Nucleus accumbens (tissue), 56 donors: ENCODE results near the gene ZNRF3.
"Not testable (repeated sequence)": the region's sequence is repeated elsewhere in the genome, so short reads cannot be mapped to it uniquely, and the experiment has no call there.

Experiments used
- DNase-seq, 56 donors: peaks; one replicate each; lab custom pipeline; 2025; lab: John Stamatoyannopoulos, UW

Gene ZNRF3

DNA sequence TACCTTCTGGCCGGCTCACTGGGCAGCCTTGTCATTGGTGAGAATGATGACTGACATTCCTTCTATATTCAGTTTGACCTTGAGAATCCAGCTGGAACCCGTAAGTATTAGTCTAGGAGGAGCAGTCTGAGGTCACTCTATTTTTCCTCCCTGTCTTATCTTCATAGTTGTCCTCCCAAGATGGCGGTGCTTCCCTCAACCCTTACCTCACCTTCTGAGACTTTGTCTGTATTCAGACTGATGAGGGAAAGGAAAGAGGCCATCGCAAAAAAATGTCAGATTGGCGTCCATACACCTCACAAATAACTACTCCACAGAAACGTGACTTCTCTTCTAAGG, 195.5 kb downstream of the ZNRF3 start:
- no peak for DNase-seq

DNA sequence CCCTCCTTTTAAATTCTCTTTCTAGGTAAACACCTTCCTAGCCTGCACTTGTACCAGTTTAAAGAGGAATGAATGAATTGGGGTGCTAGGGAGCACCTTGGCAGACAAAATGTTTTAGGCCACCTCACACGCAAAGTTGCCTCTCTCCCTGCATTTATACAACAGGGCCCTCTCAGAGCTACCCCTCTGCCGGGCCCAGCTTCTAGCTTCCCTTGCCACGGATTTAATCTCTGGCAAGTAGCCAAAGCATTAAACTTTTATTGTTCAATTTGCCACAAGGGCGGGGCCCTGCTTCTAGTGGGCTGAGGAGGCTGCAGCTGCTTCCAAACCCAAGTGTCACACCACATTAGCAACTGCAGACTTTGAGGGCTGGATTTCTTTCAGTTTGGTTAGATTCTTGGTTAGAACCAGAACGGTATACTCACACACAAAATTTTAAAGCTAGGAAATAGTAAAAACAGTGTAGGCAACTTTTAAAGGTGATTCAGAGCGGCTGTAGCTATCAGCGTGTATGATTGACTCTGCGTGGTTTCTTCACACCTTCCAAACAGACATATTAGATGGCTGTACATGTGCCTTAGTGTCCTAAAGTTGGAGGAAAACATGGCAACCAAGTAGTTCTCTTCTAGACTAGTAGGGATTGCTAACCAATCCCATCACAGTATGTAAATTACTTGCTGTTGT, 196.0 kb downstream of the ZNRF3 start:
- peak in 1 of 56 donors; percentile 5 for DNase-seq

DNA sequence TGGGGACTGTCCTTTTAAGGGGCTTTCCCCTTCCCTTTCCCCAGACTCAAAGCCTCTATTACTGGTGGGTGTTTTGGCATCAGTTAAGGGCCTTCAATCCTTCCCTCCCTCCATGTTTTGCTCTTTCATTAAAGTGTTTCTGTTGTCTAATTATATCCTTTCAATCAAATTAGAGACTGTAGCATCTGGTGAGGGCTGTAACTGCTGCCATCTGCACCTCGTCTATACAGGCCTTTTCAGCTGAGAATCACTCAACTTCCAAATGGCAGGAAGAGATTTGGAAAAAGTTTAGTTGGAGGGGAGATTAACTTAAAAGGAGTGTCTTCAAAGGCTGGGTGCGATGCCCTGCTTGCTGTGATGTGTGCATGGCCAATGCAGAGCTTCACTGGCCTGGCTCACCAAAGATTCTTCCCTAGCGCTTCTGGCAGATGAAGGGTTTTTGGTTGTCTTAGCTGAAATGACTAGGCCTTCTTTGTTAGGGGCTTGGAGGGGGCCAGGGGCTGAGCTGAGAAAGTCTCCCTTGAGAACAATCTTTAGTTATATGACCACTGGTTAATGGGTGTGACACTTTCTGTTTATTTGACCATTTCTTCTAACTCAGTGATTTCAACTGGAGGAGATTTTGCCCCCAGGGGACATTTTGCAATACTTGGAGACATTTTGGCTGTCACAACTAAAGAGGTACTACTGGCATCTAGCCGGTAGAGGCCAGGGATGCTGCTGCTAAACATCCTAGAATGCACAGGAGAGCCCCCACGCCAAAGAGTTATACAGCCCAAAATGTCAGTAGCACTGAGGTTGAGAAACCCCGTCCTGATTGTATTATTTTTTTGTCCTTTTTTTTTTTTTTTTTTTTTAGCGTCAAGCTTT, 197.0 kb downstream of the ZNRF3 start:
- no peak for DNase-seq

DNA sequence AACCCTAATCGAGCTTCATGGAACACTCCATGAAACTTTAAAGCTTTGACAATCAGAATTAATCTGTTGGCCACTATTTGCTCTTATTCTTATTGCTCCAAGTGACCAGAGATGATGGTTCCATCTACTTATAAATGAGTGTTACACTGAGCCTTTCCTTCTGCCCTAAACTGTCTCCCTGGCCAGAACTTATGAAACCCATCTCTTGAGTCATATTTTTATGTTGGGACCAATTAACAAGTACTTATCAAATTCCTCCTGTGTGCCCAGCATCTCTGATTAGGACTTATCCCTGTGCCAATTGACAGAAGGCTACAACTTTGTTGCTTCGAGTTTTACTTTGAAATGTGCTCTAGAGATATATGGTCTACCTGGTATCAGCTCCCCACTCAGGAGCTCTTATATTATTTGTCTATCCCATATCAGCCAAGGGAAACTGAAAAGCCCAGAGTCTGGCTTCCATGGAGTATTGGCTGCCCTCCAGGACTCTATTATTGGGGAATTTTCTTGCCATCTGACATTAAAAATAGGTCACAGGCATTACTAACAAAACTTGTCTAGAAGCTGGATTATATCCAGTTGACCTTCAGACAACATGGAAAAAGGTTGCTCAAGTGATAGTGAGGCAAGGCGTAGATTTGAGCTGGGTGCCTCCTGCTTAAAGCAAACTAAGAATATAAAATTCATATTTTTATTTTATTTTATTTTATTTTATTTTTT, 198.3 kb downstream of the ZNRF3 start:
- no peak for DNase-seq

DNA sequence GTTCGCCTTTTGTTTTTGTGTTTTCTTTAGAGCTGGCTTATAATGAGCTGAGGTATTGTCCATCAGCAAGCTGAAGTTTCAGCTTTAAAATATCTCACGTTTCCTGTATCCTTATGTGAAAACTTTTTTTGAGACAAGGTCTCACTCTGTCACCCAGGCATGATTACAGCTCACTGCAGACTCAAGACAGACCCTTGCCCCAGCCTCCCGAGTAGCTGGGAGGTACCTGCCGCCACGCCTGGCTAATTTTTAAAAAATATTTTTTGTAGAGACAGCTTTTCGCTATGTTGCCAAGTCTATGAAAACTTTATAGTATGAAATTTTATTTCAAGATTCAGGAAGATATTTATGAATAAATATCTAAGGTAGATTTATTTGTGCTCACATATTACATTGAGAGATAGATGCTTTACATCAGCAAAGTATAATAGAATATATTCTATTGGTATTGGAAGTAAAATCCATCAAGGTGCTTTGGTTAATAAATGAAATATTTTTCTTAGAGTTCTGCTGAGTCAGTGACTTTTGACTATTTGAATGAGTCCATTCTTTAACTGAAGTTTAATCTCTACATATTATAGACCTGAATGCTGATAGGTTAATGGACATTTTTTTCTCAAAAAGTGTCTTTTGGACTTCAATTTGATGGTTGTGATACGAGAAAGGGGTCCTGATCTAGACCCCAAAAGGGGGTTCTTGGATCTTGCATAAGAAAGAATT, 199.6 kb downstream of the ZNRF3 start:
- no peak for DNase-seq

DNA sequence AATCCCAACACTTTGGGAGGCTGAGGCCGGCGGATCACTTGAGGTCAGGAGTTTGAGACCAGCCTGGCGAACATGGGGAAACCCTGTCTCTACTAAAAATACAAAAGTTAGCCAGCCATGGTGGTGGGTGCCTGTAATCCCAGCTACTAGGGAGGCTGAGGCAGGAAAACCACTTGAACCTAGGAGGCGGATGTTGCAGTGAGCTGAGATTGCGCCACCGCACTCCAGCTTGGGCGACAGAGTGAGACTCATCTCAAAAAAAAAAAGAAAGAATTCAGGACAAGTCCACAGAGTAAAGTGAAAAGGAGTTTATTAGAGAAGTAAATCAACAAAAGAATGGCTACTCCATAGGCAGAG, 200.2 kb downstream of the ZNRF3 start:
- not testable (repeated sequence) for DNase-seq

DNA sequence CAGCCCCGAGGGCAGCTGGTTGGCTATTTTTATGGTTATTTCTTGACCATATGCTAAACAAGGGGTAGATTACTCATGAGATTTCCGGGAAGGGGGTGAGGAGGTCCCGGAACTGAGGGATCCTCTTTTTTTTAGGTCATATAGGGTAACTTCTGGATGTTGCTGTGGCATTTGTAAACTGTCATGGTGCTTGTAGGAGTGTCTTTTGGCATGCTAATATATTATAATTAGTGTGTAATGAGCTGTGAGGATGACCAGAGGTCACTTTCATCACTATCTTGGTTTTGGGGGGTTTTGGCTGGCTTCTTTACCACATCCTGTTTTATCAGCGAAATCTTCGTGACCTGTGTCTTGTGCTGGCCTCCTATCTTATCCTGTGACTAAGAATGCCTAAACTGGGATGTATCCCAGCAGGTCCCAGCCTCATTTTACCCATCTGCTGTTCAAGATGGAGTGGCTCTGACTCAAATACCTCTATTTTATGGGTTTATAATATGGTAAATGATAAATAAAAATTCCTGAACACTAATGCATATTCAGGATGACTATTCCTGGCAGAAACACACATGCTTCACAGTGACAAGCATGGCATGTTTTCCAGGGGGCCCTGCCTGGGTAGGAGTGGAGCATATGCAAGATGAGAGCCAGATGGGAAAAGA, 200.7 kb downstream of the ZNRF3 start:
- no peak for DNase-seq

DNA sequence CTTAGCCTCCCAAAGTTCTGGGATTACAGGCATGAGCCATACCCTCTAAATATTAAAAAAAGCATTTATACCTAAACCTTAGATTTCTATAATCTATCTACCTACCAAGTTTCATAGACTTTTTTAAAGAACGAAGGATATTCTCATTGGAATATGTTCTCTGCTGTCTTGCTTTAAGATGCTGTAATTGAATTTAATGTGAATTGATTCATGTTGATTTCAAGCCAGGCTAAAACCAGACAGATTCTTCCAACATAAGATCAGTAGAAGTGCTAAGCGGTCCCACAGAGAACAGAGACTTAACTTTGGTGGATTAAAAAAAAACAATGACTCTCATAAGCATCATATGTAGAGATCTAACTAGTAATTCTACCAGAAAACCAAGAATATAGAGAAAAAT, 203.6 kb downstream of the ZNRF3 start:
- DNase-seq, result no peak

DNA sequence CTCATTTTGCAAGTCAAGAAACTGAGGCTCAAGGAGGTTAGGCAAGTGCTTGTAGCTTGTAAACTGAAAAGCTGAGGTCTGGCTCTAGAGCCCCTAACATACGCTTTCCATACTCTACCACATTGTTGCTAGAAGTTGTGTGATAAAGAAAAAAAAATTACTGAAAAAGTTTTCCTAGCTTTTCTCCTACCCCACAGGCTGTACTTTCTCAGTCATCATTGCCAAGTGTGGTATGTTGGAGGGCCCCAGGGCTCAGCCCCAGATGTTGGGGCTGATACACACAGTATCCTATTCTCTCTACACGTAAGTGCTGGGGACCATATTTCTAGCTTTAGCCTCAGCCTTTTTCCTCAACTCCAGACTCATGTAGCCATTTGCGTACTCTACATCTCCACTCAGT, 205.4 kb downstream of the ZNRF3 start:
- DNase-seq, result no peak

DNA sequence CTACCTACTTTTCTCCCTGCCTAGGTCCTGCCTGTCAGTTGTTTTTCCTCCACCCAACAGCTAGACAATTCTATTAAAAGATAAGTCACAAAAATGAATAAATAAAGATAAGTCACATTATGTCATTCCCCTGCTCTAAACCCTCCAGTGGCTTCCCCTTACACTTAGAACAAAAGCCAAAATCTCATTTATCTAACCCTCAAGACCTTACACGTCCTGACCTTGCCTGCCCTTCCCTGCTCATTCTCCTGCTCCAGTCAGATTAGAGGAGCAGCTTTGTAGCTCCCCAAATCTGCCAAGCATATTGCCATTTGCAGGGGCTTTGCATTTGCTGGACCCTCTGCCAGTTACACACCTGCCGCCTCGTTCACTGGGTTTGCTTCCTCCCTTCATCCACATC, 206.1 kb downstream of the ZNRF3 start:
- no peak for DNase-seq

DNA sequence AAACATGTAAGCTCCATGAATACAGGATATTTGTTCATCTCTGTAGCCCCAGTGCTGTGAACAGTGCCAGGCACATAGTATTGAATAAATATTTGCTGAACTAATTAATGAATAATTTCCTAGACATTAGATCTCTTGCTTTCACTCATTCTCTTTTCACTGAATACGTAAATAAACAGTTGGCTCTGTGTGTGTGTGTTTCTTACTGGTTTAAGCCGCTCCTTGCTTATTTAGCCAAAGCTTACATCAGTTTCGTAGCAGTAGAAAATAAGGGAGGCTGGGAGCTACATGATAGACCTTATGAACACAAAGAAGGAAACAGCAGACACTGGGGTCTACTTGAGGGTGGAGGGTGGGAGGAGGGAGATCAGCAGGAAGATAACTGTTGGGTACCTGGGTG, 206.7 kb downstream of the ZNRF3 start:
- no peak for DNase-seq

DNA sequence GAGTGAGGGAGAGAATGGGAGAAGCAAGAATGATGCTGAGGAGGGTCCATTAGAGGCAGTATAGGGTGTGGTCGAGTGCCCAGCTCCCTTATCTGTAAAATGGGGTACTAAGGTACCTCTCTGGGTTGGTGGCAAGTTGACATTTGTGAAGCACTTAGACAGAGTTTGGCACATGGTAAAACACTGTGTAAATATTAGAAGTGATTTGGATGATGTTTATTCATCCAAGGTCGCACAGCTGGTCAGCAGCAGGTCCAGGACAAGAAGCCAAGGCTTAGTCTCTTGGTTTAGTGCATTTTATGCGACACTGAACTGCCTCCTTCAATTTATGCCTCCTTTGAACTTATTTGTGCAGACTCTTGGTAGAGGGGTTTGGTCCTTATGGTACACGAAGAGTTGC, 208.9 kb downstream of the ZNRF3 start:
- DNase-seq, result no peak

DNA sequence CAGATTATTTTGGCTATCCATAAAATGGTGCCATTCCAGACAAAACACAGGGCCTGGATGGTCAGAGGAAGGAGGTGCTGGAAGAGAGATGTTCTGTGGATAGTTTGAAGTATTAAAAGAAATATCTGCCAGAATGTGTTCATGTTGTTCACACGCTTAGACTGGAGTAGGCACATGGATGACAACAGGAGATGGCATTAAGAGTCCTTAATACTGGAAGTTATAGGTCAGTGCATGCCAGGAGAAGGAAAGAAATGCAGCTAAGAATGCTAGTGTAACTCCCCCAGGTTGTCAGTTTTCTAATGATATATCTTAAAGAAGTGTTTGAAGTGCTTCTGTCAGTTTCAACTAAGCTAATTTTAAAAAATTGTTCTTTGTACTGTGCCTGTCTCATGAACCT, 209.7 kb downstream of the ZNRF3 start:
- no peak for DNase-seq

DNA sequence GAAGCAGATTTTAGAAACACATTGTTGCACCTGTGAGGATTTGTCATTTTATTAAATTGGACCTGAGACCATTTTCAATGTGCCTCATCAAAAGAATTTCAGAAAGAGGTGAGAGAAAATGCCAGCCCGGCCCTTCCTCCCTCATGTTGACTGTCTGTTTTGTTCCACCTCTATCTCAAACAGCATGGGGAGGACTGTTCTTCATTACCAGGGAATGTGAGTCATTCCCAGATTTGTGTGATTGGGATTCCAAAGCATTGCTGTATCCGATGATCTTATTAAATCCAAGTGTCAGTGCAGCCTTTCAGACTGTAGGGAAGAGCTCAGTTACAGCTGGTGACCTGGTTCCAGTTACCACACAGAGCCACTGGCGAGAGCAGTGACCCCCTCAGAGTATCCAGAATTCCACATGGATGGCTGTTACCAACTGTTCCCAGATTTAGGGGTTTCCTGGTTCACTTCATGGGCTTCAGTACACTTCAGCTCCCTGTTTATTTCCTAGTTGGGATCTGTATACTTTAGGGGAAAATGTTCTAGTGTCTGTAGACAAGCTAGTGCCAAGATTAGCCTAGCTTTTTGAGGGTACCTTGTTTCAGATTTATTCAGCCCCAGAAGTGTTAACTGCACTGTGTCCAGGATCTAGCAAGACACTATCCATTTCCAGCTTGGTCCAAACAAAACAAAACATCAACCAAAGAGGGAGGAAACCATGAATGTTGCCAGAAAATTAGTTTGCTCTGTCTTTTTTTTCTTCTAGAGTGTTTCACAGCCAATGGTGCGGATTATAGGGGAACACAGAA, 210.3 kb downstream of the ZNRF3 start:
- peak in 6 of 56 donors; percentile 4 to 28 (median 18) for DNase-seq

DNA sequence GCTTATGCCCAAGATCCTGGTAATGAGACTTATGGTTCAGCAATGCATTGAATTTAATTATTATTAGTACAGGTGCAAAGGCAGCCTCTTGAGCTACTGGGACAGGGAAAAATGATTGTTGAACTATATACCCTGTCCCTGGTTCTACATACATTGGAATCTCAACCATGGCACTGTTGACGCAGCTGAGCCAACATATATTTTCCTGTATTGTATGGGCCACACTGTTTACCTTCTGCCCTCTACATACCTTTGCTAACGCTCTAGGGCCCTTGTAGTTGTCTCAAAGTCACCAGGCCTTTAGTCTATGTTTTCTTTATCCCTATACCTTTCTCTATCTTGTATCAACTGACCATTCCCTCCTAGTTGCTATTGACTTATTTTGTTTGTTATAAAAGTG, 212.1 kb downstream of the ZNRF3 start:
- DNase-seq, result no peak

DNA sequence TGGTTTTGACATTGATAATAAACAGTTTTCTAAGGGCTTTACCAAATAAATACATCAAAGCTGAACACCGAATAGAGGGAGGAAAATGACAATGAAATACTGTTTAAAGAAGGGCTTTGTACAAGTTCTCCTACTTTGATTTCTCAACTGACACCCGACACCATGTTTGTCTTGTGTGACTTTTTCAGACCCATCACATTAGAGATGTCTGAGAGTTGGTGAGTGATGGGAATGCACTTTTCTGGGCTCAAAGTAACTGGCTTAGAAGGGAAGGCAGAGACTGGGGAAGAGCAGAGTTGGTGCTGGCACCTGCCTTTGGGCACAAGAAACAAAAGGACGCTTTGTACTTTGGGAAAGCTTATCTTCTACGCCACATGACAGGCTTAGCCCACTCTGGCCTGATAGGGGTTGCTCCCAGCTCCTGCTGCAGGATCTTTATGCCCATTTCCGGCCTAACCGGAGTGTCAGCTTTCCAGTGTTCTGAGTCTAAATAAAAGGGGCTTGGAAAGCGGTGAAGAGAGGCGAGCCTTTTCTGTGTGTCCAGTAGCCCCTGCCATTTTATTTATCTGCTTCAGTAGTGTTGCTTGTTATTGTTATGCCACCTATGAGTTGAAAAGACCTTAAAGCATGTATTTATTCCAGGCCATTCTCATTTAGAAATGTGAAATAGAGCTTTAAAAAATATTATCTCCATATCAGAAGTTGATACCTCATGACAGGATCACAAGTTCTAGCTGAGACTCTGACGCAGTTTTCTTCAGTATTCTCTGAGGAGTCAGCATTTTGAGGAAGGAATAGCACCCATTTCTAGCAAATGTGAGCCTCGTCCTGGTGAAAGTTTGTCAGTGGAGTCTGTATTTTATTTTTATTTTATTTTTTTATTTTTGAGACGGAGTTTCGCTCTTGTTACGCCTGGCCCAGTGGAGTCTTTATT, 213.6 kb downstream of the ZNRF3 start:
- DNase-seq, result peak in 7 of 56 donors; percentile 5 to 35 (median 18)

DNA sequence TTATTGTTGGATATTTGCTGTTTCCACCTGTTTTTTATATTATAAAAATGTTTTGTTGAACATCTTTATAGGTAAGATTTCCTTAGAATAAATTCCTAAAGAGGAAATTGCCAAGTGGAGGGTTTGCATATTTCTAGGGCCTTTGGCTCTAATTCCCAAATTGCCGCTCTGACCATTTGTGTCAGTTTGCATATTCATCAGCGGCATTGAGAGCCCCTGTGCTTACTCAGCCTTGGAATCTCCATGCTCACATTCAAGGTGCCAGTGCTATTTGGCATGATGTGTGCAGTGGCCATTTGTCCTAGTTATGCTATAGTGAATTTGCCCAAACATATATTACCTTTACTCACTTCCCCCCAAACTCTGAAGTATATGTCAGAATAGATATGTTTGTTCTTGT, 214.9 kb downstream of the ZNRF3 start:
- DNase-seq, result no peak

DNA sequence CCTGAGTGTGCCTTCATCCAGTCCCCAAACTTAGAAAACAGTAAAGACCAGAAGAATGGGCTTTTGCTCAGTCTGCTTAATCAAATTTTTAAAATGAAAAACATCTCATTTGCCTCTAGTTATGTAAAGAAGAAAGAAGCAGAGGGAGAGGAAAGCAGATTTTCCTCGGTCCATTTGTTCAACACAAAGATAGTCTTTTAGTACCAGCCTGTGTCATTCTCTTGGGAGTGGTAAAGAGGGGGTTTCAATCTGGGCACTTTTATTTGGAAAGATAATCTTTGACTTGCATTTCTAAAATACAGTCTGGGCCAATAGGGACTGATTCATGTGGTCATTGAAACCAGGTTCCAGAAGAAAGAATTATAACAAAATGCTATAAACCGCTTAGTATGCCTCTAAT, 218.9 kb downstream of the ZNRF3 start:
- DNase-seq, result no peak
